ENCODE measurements around the gene C5orf47. TPM values are rescaled to one million over a fixed set of nuclear protein-coding genes. Genes with fewer than 3 reads are reported as not detected.

Gene C5orf47
- polyA plus RNA-seq, 1 of the 3 experiments (the other 2 are of a cell fraction): not detected

- Histone ChIP-seq H3K9me2 (no peaks in the 10 kb centered on the region), H3K27ac (ENCODE audit: low read depth in 2 of 2, low read length in 1 of 2) (no peak overlapping the region), H3K4me1 (ENCODE audit: control insufficient read depth in 1 of 2, insufficient read depth in 2 of 2, low read depth in 1 of 2, low read length in 1 of 2) (no peaks in the 10 kb centered on the region), H3K79me2 (ENCODE audit: insufficient read depth) (no peaks in the 10 kb centered on the region), H3K36me3 (replicated peaks in 1 of 2; ENCODE audit: control insufficient read depth in 1 of 2, insufficient read depth in 2 of 2, low read length in 1 of 2) (no peaks in the 10 kb centered on the region), H3K27me3 (ENCODE audit: insufficient read depth) (no peaks in the 10 kb centered on the region), H3K9ac (no peak overlapping the region), H2AFZ (ENCODE audit: low read depth) (no peak overlapping the region), H3K4me3 (ENCODE audit: low read depth in 2 of 2, low read length in 1 of 2) (no peak overlapping the region), H4K20me1 (ENCODE audit: insufficient read depth) (no peaks in the 10 kb centered on the region), H3K4me2 (no peak overlapping the region), H3K9me3 (no peaks in the 10 kb centered on the region), H3F3A (replicated peaks; ENCODE audit: insufficient read depth) (no peaks in the 10 kb centered on the region)
- TF ChIP-seq, protein P1, sequence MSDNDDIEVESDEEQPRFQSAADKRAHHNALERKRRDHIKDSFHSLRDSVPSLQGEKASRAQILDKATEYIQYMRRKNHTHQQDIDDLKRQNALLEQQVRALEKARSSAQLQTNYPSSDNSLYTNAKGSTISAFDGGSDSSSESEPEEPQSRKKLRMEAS (IDR thresholded peaks at IDR 0.05; ENCODE audit: low read depth): no peak
- TF ChIP-seq RXRA (IDR thresholded peaks at IDR 0.05; ENCODE audit: borderline replicate concordance, low read depth): no peak
- no peak for TF ChIP-seq ELF1 (IDR thresholded peaks at IDR 0.05)
- TF ChIP-seq GABPA (IDR thresholded peaks at IDR 0.05; ENCODE audit: low read depth): no peak
- TF ChIP-seq, protein P2, sequence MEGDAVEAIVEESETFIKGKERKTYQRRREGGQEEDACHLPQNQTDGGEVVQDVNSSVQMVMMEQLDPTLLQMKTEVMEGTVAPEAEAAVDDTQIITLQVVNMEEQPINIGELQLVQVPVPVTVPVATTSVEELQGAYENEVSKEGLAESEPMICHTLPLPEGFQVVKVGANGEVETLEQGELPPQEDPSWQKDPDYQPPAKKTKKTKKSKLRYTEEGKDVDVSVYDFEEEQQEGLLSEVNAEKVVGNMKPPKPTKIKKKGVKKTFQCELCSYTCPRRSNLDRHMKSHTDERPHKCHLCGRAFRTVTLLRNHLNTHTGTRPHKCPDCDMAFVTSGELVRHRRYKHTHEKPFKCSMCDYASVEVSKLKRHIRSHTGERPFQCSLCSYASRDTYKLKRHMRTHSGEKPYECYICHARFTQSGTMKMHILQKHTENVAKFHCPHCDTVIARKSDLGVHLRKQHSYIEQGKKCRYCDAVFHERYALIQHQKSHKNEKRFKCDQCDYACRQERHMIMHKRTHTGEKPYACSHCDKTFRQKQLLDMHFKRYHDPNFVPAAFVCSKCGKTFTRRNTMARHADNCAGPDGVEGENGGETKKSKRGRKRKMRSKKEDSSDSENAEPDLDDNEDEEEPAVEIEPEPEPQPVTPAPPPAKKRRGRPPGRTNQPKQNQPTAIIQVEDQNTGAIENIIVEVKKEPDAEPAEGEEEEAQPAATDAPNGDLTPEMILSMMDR (IDR thresholded peaks at IDR 0.05): no peak
- no peak for TF ChIP-seq POLR2AphosphoS5 (IDR thresholded peaks at IDR 0.05; ENCODE audit: low read depth, low read length)
- TF ChIP-seq FOXJ3 (CRISPR knock-in tag; IDR thresholded peaks at IDR 0.05): no peak
- no peak for TF ChIP-seq SIN3A (IDR thresholded peaks at IDR 0.05; ENCODE audit: borderline replicate concordance, low read depth, low read length)
- TF ChIP-seq, protein P3, sequence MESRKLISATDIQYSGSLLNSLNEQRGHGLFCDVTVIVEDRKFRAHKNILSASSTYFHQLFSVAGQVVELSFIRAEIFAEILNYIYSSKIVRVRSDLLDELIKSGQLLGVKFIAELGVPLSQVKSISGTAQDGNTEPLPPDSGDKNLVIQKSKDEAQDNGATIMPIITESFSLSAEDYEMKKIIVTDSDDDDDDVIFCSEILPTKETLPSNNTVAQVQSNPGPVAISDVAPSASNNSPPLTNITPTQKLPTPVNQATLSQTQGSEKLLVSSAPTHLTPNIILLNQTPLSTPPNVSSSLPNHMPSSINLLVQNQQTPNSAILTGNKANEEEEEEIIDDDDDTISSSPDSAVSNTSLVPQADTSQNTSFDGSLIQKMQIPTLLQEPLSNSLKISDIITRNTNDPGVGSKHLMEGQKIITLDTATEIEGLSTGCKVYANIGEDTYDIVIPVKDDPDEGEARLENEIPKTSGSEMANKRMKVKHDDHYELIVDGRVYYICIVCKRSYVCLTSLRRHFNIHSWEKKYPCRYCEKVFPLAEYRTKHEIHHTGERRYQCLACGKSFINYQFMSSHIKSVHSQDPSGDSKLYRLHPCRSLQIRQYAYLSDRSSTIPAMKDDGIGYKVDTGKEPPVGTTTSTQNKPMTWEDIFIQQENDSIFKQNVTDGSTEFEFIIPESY (IDR thresholded peaks at IDR 0.05; ENCODE audit: borderline replicate concordance, low read depth): no peak
- no peak for TF ChIP-seq RAD21 (IDR thresholded peaks at IDR 0.05; ENCODE audit: low read length)
- TF ChIP-seq USF1 (IDR thresholded peaks at IDR 0.05; ENCODE audit: borderline replicate concordance, low read depth): no peak
- no peak for TF ChIP-seq GATA2 (CRISPR knock-in tag; IDR thresholded peaks at IDR 0.05)
- no peak for TF ChIP-seq REST (IDR thresholded peaks at IDR 0.05; ENCODE audit: low read depth, low read length)
- CTCF ChIA-PET: no interaction called here
- DNase-seq: no peak
- POLR2A ChIA-PET: no interaction called here
- WGBS (ENCODE audit: low lambda C conversion rate): 27% methylated on average over 3 of the region's 3 CpGs
Observed at GRCh38 chr5:174011441-174011840, 22.5 kb downstream of the C5orf47 start.
